Stimulated activated naive B cell treated with anti-CD40 and anti-IgM and Interleukin-4, amounts not matched to agents 10 μg/mL and 1 μg/mL and 100 μg/mL, for 72 hours (primary cell): ENCODE results near the gene S100A7.
"Not testable (repeated sequence)": the region's sequence is repeated elsewhere in the genome, so short reads cannot be mapped to it uniquely, and the experiment has no call there.

ENCODE experiments used
- ATAC-seq, 2 donors: fragments of 150-1000 bp; cut with Tn5 transposase; replicated peaks; 2 replicates each; pipeline ENCODE4 v1.10.0; 2021; ENCODE audit warnings: moderate library complexity in 1 of 2
- DNase-seq: peaks from one replicate; pipeline ENCODE4 v3.0.0; 2021
- H3K27ac Mint-ChIP-seq: one replicate; pipeline ENCODE4 v1.8.0; 2022; ENCODE audit warnings: mild to moderate bottlenecking, mixed read lengths
- H3K27me3 Mint-ChIP-seq, 2 donors: one replicate each; pipeline ENCODE4 v1.8.0; 2022; ENCODE audit warnings: mixed read lengths in 2 of 2
- H3K36me3 Mint-ChIP-seq, 2 donors: one replicate each; pipeline ENCODE4 v1.8.0; 2022; ENCODE audit warnings: mixed read lengths in 2 of 2, mild to moderate bottlenecking in 1 of 2
- H3K4me1 Mint-ChIP-seq, 2 donors: one replicate each; pipeline ENCODE4 v1.8.0; 2022; ENCODE audit warnings: mixed read lengths in 2 of 2, mild to moderate bottlenecking in 1 of 2
- H3K4me3 Mint-ChIP-seq, 2 donors: one replicate each; pipeline ENCODE4 v1.8.0; 2022; ENCODE audit warnings: mild to moderate bottlenecking in 2 of 2, mixed read lengths in 2 of 2, moderate library complexity in 1 of 2
- H3K9me3 Mint-ChIP-seq, 2 donors: one replicate each; pipeline ENCODE4 v1.8.0; 2022; ENCODE audit warnings: mixed read lengths in 2 of 2, mild to moderate bottlenecking in 1 of 2

S100A7 gene

DNA sequence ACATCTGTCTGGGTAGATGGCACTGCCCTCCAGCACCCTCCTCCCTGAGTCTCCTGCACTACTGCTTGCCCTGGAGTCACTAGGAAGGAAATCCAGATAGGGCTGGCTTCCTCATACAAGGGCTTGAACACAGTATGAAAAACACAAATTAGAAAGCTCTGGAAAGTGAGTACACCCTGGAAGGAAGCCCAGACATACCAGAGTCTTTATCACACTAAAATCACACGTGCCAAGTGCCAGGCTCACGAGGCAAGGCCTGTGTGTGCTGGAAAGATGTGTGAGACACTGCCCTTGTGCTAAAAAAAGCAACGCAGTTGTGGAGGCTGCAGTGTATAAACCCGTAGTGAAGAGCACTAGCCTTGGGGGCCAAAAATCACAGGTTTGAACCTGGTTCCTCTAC is 28.3 kb upstream of the S100A7 start:
- H3K27ac Mint-ChIP-seq = no peak overlapping the region
- H3K27me3 Mint-ChIP-seq = peaks cover 43 to 55% of the 10 kb centered on the region in 2 donors
- no peaks in the 10 kb centered on the region for H3K36me3 Mint-ChIP-seq
- H3K4me1 Mint-ChIP-seq = peaks cover 6 to 15% of the 10 kb centered on the region in 2 donors
- DNase-seq (no peak), ATAC-seq (no peak)
- H3K9me3 Mint-ChIP-seq = no peaks in the 10 kb centered on the region
- H3K4me3 Mint-ChIP-seq = no peak overlapping the region

DNA sequence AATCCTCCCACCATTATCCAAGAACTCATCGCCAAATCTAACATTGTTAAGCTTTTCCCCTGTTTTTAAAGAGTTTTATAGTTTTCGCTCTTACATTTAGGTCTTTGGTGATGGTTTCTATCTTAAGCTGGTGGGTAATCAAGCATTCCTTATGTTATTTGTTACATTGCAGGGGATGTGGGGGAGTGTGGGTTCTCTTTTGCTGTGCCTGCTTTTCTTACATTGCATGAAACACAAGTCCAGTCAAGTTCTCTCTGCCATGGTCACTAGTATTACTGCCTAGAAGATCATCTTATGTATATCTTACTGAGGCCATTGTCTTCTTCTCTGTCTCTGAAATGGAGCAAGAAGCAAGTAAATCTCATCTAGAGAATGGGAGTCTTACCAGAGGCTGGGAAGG is 27.3 kb upstream of the S100A7 start:
- no peak overlapping the region for H3K27ac Mint-ChIP-seq
- H3K36me3 Mint-ChIP-seq = no peaks in the 10 kb centered on the region
- no peaks in the 10 kb centered on the region for H3K9me3 Mint-ChIP-seq
- peaks cover 42 to 52% of the 10 kb centered on the region in 2 donors for H3K27me3 Mint-ChIP-seq
- peaks cover 2 to 15% of the 10 kb centered on the region in 2 donors for H3K4me1 Mint-ChIP-seq
- ATAC-seq (no peak), DNase-seq (no peak)
- H3K4me3 Mint-ChIP-seq = no peak overlapping the region

DNA sequence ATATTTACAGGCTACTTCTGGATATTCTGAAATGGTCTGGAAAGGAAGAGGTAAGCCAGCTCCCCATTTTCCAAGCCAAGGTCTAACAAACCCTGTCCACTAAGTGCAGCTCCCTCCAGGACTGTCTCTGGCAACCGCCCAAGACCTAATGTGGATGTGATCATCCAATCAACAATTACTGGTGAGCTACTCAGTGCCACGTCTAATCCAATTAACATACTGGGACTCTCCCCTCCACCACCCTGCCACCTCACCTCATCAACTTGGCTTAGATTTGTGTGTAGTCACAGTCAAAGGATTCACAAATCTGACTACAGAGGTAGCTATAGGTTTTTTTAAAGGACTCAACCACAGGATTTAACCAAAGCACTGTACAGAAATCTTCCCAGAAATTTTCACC is 25.4 kb upstream of the S100A7 start:
- Mint-ChIP-seq H3K27ac (no peak overlapping the region), H3K27me3 (peaks cover 46 to 55% of the 10 kb centered on the region in 2 donors), H3K36me3 (no peaks in the 10 kb centered on the region), H3K9me3 (no peaks in the 10 kb centered on the region), H3K4me3 (no peak overlapping the region), H3K4me1 (peaks cover 0 to 4% of the 10 kb centered on the region in 2 donors)
- ATAC-seq (no peak), DNase-seq (no peak)

DNA sequence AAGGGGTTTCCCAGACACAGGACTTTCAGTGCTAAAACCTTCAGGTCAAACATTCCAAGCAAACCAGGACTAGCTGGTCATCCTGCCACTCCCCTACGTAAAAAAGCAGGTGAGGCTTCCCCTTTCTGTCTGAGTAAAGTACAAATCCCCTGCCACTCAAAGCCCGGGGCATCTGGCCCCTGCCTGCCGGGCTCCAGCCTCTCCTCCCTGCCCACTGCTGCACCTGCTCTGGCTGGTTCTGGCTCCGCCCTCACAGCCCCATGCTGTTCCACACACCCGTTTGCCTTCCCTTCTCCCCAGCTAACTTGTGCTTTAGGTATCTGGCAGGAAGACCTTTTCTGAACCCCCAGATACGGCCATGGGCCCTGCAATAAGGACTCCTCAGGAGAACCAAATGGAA is 23.3 kb upstream of the S100A7 start:
- H3K4me1 Mint-ChIP-seq = no peaks in the 10 kb centered on the region
- H3K36me3 Mint-ChIP-seq = no peaks in the 10 kb centered on the region
- H3K9me3 Mint-ChIP-seq = no peaks in the 10 kb centered on the region
- peaks cover 62 to 65% of the 10 kb centered on the region in 2 donors for H3K27me3 Mint-ChIP-seq
- no peak overlapping the region for H3K27ac Mint-ChIP-seq
- ATAC-seq (no peak), DNase-seq (no peak)
- H3K4me3 Mint-ChIP-seq = no peak overlapping the region

DNA sequence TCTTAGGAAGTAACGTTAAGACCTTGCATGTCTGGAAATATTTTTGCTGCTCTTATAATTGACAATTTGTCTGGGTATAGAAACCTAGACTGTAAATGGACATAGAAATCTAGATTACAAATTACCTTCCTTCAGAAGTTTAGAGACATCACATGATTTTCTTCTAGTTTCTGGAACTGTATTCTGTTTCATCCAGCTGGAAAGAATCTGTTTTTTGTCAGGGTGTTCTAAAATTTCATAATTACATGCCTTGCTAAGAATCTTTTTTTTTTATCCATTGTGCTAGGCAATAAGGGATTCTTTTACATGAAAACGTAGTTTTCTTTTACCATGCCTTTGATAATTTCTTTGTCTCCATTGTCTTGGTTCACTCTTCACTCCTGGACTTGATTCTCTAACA is 20.7 kb upstream of the S100A7 start:
- no peaks in the 10 kb centered on the region for H3K4me1 Mint-ChIP-seq
- no peak for DNase-seq
- no peak overlapping the region for H3K27ac Mint-ChIP-seq

DNA sequence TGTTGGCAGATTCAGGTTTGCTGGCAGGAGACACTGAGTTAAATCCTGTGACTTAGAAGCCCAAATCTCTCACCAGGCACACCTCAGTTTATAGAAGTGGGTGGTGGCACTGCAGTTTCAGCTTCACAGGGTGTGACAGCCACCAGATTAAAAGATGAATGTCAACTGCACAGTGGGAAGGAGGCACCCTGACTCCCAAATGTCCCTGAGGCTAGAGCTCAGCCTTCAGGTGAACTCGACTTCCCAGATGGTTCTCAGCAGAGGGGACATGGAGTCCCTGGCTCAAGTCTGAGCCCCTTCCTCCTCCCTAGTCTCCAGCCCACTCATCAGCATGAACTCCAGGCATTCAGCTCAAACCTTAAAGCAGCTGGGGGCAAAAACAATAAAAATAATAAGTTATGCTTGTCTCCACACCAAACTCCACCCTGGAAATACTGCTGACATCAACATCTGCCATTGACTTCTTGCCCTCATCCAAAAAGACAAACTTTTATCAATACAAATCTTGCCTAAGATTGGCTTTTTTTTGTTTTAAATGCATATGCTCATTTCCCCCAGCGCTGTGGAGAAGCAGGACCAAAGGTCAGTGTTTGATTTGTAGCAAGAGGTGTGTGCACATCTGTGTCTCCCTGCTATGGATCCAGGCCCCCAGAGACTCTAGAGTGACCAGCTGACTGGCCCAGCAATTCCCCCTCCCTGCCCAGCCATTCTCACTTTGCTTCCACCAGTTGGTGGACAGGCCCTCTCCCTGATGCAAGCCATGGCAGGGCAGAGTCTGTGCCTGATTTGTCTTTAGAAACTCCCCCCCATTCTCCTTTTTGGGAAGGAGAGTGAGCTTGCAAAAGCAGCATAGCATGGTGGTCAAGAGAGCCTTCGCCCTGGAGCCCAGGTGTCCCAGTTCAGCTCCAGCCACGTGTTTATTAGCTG is 18.5 kb upstream of the S100A7 start:
- H3K4me3 Mint-ChIP-seq = no peak overlapping the region
- no peak for ATAC-seq
- no peaks in the 10 kb centered on the region for H3K36me3 Mint-ChIP-seq
- peaks cover 0 to 2% of the 10 kb centered on the region in 2 donors for H3K9me3 Mint-ChIP-seq
- peaks cover 53 to 70% of the 10 kb centered on the region in 2 donors for H3K27me3 Mint-ChIP-seq
- H3K4me1 Mint-ChIP-seq = no peaks in the 10 kb centered on the region
- H3K27ac Mint-ChIP-seq = no peak overlapping the region
- no peak for DNase-seq

More for the DNA sequence above, 20.7 kb upstream of the S100A7 start:
- Mint-ChIP-seq H3K36me3 (no peaks in the 10 kb centered on the region), H3K4me3 (no peak overlapping the region), H3K27me3 (peaks cover 55 to 68% of the 10 kb centered on the region in 2 donors), H3K9me3 (no peaks in the 10 kb centered on the region)
- no peak for ATAC-seq

DNA sequence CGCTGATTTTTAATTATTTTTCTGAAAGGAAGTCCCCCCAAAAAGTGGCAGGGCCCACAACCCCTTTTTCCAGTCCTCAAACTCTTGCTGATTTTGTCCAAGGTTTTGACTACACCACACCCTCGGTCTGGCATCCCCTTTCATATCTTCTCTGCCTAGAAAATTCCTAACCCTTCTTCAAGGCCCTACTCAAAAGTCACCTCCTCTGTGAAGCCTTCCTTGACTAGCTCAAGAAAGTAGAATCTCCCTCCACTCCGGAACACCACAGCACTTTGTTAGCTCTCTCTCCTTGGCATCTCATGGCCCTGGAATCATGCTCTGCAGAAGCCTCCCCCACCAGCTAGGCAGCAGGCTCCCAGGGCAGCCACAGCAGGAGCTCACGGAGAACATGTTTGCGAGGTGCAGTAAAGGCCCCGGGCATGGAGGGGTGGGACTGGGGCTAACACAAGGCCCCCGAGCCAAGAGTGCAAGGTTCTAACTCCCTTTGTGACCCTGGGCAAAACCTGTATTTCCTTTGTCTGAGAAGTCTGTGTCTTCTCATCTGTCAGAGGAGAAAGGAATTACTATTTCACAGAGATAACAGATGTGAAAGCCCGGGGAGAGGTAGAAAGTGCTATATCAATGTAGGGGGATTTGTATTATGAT is 17.7 kb upstream of the S100A7 start:
- Mint-ChIP-seq H3K4me3 (no peak overlapping the region), H3K9me3 (peaks cover under 1 to 5% of the 10 kb centered on the region in 2 donors), H3K36me3 (peaks cover 0 to 2% of the 10 kb centered on the region in 2 donors), H3K27me3 (peaks cover 51 to 70% of the 10 kb centered on the region in 2 donors), H3K4me1 (no peaks in the 10 kb centered on the region), H3K27ac (no peak overlapping the region)
- ATAC-seq (no peak), DNase-seq (no peak)

DNA sequence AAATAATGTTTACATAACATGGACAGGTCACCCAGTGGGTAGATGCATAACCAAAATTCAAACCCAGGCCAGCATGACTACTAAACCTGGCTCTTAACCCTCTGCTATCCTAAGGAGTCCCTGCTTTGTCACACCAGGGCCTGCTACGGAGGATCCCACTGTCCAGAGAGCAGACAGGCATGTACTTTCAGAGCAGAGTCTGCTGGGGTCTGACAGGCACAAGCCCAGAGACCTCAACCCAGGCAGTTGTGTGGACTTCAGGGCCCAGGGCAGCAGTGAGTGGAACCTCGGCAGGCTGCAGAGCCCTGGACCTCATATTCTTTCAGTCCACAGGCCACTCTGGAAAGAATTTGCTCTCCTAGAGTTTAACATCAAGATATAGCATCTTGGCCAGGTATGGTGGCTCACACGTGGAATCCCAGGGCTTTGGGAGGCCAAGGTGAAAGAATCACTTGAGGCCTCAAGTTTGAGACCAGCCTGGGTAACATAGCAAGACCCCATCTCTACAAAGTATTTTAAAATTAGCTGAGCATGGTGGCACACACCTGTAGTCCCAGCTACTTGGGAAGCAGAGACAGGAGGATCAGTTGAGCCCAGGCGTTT is 16.1 kb upstream of the S100A7 start:
- H3K4me1 Mint-ChIP-seq = no peaks in the 10 kb centered on the region
- ATAC-seq (no peak), DNase-seq (no peak)
- H3K27ac Mint-ChIP-seq = no peak overlapping the region
- H3K4me3 Mint-ChIP-seq = no peak overlapping the region
- peaks cover 4 to 9% of the 10 kb centered on the region in 2 donors for H3K36me3 Mint-ChIP-seq
- peaks cover 43 to 59% of the 10 kb centered on the region in 2 donors for H3K27me3 Mint-ChIP-seq
- H3K9me3 Mint-ChIP-seq = peaks cover 11 to 13% of the 10 kb centered on the region in 2 donors

DNA sequence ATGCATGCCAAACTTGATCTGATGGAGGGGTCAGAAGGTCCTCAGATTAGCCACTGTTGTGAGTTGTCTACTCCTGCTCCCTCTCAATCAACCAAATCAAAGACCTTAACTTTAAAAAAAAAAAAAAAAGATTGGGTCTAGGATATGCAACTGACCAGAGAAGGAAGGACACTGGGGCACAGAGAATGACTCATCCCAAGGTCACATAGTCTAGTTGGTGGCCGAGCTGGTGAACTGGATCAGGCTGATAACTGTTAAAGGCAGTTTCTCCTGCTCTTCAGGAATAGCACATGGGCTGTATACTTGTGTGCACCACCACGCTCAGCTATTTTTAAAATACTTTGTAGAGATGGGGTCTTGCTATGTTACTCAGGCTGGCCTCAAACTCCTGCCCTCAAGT is 14.8 kb upstream of the S100A7 start:
- Mint-ChIP-seq H3K27me3 (peaks cover 40 to 55% of the 10 kb centered on the region in 2 donors), H3K4me1 (no peaks in the 10 kb centered on the region)

DNA sequence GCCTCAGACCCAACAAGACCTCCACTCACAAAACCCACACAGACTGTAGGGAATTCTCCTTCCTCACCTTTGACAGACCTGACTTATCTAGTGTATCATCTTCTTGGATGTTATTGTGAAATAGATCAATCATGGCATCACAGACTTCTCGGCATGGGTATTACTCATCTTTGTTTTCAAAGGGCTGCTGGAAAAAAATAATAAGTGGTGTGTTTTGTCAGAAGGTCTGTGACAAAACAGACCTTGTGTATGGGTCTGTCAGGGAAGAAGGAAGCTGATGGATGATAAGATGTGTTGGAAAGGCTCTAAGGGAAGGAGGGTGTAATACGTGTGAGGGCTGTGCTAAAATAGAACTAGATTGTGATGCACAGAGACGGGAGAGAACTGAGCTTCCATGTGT is 13.9 kb upstream of the S100A7 start:
- H3K4me3 Mint-ChIP-seq = no peak overlapping the region
- ATAC-seq (no peak), DNase-seq (no peak)
- peaks cover 21 to 23% of the 10 kb centered on the region in 2 donors for H3K9me3 Mint-ChIP-seq
- H3K27ac Mint-ChIP-seq = no peak overlapping the region
- H3K36me3 Mint-ChIP-seq = peaks cover 4 to 9% of the 10 kb centered on the region in 2 donors
- no peaks in the 10 kb centered on the region for H3K4me1 Mint-ChIP-seq
- peaks cover 38 to 55% of the 10 kb centered on the region in 2 donors for H3K27me3 Mint-ChIP-seq

More for the DNA sequence above, 14.8 kb upstream of the S100A7 start:
- DNase-seq = no peak
- no peak overlapping the region for H3K4me3 Mint-ChIP-seq
- no peak for ATAC-seq
- H3K9me3 Mint-ChIP-seq = peaks cover 18 to 21% of the 10 kb centered on the region in 2 donors
- peaks cover 4 to 9% of the 10 kb centered on the region in 2 donors for H3K36me3 Mint-ChIP-seq
- no peak overlapping the region for H3K27ac Mint-ChIP-seq

DNA sequence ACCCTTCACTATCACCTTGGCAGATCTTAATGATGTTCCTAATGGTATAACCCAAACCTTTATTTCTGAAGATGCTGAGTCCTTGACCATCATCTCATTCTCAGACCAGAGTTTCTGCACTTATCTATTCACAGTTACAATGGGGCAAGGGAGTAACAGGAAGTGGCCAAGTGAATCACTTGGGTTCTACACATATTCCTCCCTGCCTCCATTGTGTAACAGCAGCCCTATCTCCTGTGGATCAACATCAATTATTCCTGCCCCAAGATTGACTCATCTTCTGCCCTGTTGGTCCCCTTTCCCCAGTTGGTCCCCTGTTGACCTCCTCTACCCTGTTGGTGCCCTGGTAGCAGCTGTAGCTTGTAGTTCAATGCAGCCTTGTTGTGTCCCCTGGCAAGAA is 10.3 kb upstream of the S100A7 start:
- DNase-seq = no peak

DNA sequence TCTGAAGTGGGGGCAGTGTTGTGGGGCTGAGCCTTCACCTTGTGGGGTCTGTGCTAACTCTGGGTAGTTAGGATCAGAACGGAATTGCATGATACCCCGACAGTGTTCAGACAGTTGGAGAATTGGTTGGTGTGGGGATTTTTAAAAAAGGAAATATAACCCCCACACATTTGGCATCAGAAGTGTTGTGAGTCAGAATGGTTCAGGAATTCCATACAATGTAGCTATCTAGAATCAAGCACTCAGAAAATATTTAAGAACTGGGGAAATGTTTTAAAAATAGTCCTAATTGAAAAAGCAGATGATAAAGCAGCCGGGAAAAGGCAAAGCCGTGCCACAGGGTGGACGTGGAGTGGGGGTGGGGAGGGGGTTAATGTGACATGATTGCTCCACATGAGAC is 6.5 kb upstream of the S100A7 start:
- no peak for DNase-seq
- Mint-ChIP-seq H3K27ac (no peak overlapping the region), H3K36me3 (no peaks in the 10 kb centered on the region), H3K4me3 (no peak overlapping the region), H3K27me3 (peaks cover 42 to 50% of the 10 kb centered on the region in 2 donors), H3K4me1 (no peaks in the 10 kb centered on the region), H3K9me3 (peaks cover 9 to 10% of the 10 kb centered on the region in 2 donors)
- no peak for ATAC-seq

More for the DNA sequence above, 10.3 kb upstream of the S100A7 start:
- ATAC-seq = no peak
- no peak overlapping the region for H3K4me3 Mint-ChIP-seq
- peaks cover 42 to 46% of the 10 kb centered on the region in 2 donors for H3K27me3 Mint-ChIP-seq
- no peaks in the 10 kb centered on the region for H3K4me1 Mint-ChIP-seq
- no peak overlapping the region for H3K27ac Mint-ChIP-seq
- peaks cover 21 to 23% of the 10 kb centered on the region in 2 donors for H3K9me3 Mint-ChIP-seq
- H3K36me3 Mint-ChIP-seq = peaks cover 4 to 9% of the 10 kb centered on the region in 2 donors

DNA sequence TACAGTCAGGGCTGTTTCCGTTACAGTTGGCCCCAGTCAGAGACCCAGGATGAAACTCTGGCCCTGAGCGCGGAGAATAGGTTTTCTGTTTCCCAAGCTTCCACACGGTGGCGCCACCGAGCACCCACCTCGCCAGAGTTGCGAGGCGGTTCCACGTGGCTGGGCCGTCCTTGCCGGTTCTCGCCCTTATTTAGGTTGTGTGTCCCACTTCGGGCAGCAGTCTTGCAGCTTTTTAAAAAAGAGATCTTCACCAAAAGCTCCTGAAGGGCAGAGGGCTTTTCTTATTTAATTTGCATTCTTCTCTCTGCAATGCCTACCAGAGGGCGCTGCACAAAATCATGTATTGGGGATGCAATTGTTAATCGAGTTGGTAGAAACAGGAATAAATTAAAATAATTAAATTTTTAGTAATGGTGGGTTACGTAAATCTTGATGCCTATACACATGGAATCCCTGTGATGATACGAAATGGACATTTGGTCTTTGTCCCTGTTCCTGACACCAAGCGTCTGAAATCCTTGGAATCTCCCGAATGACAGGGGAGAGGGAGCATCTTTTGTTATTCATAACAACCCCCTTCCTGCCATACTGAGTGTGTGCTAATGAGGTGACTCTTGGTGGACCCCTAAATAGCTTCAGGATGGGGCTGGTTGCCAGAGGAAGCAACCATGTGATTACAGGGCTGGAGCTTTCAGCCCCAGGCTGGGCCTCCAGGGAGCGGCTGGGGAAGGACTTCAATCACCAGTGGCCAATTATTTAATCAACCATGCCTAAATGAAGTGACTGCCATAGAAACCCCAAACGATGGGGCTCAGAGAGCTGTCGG is 5.6 kb upstream of the S100A7 start:
- Mint-ChIP-seq H3K9me3 (peaks cover 7 to 10% of the 10 kb centered on the region in 2 donors), H3K4me1 (no peaks in the 10 kb centered on the region), H3K27ac (no peak overlapping the region), H3K4me3 (no peak overlapping the region), H3K36me3 (no peaks in the 10 kb centered on the region), H3K27me3 (peaks cover 42 to 58% of the 10 kb centered on the region in 2 donors)
- DNase-seq = peak; percentile 41
- peak; percentile 80 to 83 for ATAC-seq

DNA sequence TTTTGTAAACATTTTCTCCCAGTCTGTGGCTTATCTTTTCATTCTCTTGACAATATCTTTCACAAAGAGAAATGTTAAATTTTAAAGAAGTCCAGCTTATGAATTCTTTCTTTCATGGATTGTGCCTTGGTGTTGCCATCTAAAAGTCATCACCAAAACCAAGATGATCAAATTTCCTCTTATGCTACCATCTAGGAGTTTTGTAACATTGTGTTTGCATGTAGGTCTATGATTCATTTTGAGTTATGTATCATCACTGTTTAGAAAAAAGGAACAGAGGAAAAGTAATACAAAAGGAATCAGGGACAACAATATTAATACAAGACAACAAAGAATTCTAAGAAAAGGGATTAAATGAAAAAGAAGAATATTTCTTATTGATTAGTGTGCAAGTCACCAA is 2.3 kb upstream of the S100A7 start:
- H3K9me3 Mint-ChIP-seq, H3K4me3 Mint-ChIP-seq, H3K27ac Mint-ChIP-seq, H3K4me1 Mint-ChIP-seq, DNase-seq, H3K36me3 Mint-ChIP-seq, ATAC-seq: not testable (repeated sequence)
- H3K27me3 Mint-ChIP-seq = peaks cover 35 to 46% of the 10 kb centered on the region in 2 donors
